GM21360 (cell line): ENCODE measurements around the gene ACTN2.

Experiments used
- ATAC-seq: cut with Tn5 transposase; IDR thresholded peaks from one replicate; pipeline ENCODE4 v1.9.1; 2021; ENCODE audit warnings: mild to moderate bottlenecking, moderate library complexity; ENCODE audit not compliant: unreplicated experiment

The ACTN2 gene

GRCh38 chr1:236734141-236734765 lies 48.0 kb downstream of the ACTN2 start:
- no peak for ATAC-seq

- ATAC-seq, result no peak
These were observed 50.5 kb downstream of the ACTN2 start for GRCh38 chr1:236736761-236737160.

- ATAC-seq, result no peak
These were observed 55.5 kb downstream of the ACTN2 start for GRCh38 chr1:236741753-236742152.

- no peak for ATAC-seq
These were observed 56.3 kb downstream of the ACTN2 start for GRCh38 chr1:236742421-236743160.

GRCh38 chr1:236744533-236744932 lies 58.2 kb downstream of the ACTN2 start:
- ATAC-seq, result no peak

- no peak for ATAC-seq
These were observed 60.5 kb downstream of the ACTN2 start for GRCh38 chr1:236746785-236747184.

- no peak for ATAC-seq
These were observed 61.1 kb downstream of the ACTN2 start for GRCh38 chr1:236747311-236747985.

GRCh38 chr1:236748268-236748870 lies 62.1 kb downstream of the ACTN2 start:
- no peak for ATAC-seq

- no peak for ATAC-seq
These were observed 64.6 kb downstream of the ACTN2 start for GRCh38 chr1:236750928-236751327.

GRCh38 chr1:236751385-236751784 lies 65.1 kb downstream of the ACTN2 start:
- ATAC-seq, result no peak

GRCh38 chr1:236751935-236752334 lies 65.6 kb downstream of the ACTN2 start:
- ATAC-seq, result no peak

GRCh38 chr1:236753516-236753915 lies 67.2 kb downstream of the ACTN2 start:
- no peak for ATAC-seq

- no peak for ATAC-seq
These were observed 67.7 kb downstream of the ACTN2 start for GRCh38 chr1:236753964-236754363.

GRCh38 chr1:236754525-236755210 lies 68.4 kb downstream of the ACTN2 start:
- ATAC-seq, result no peak

GRCh38 chr1:236757640-236758039 lies 71.3 kb downstream of the ACTN2 start:
- no peak for ATAC-seq

GRCh38 chr1:236759252-236759859 lies 73.1 kb downstream of the ACTN2 start:
- peak; percentile 70 for ATAC-seq

- no peak for ATAC-seq
These were observed 74.2 kb downstream of the ACTN2 start for GRCh38 chr1:236760480-236760879.

- ATAC-seq, result no peak
These were observed 74.7 kb downstream of the ACTN2 start for GRCh38 chr1:236760986-236761385.

- ATAC-seq, result no peak
These were observed 75.3 kb downstream of the ACTN2 start for GRCh38 chr1:236761397-236762132.

GRCh38 chr1:236762410-236762809 lies 76.1 kb downstream of the ACTN2 start:
- ATAC-seq, result no peak
